ENCODE measurements around the gene AKT3.
"Not testable (repeated sequence)": the region's sequence is repeated elsewhere in the genome, so short reads cannot be mapped to it uniquely, and the experiment has no call there.

The AKT3 gene

DNA sequence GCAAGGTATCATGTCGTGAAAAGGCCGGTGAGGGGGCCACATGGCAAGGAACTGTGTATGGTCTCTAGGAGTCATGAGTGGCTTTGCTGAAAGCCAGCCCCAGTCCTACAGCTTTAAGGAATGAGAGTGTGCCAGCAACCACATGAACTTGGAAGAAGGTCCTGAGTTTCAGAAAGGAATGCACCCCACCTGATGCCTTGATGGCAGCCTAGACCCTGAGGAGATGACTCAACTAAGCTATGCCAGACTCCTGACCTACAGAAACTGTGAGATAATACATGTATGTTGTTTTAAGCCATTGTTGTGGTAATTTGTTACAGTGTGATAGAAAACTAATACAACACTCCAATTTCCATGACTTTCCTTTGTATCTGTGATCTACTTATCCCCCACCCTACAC lies 33.5 kb upstream of the AKT3 start:
- DNase-seq (ENCODE audit: low read depth): peak; percentile 70
- no peak for TF ChIP-seq CTCF (IDR thresholded peaks at IDR 0.05; ENCODE audit: low read length, missing control alignments)
- no peak overlapping the region for H3K4me3 ChIP-seq (replicated peaks; ENCODE audit: low read depth, low read length)

DNA sequence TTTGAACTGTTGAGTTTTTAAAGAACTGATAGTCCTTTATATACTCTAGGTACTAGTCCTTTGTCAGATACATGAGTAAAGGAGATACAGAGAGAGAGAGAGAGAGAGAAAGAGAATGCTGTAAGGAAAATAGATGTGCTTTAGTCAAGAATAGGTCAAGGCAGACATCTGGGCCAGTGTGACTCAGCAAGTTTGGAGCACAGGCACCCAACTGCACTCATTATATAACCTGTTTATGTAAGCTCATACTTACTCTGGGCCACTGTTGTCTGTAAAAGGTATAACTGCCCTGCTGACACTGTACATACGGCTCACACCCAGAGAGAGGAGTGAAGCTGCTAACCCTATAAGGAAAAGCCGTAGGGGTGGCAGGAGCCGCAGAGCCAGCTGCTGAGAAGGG lies 32.2 kb upstream of the AKT3 start:
- no peak for TF ChIP-seq CTCF (IDR thresholded peaks at IDR 0.05; ENCODE audit: low read length, missing control alignments)
- DNase-seq (ENCODE audit: low read depth): peak; percentile 48
- H3K4me3 ChIP-seq (replicated peaks; ENCODE audit: low read depth, low read length): no peak overlapping the region

GRCh38 chr1:243877058-243877457 lies 27.0 kb upstream of the AKT3 start:
- H3K4me3 ChIP-seq (replicated peaks; ENCODE audit: low read depth, low read length); DNase-seq (ENCODE audit: low read depth): not testable (repeated sequence)

DNA sequence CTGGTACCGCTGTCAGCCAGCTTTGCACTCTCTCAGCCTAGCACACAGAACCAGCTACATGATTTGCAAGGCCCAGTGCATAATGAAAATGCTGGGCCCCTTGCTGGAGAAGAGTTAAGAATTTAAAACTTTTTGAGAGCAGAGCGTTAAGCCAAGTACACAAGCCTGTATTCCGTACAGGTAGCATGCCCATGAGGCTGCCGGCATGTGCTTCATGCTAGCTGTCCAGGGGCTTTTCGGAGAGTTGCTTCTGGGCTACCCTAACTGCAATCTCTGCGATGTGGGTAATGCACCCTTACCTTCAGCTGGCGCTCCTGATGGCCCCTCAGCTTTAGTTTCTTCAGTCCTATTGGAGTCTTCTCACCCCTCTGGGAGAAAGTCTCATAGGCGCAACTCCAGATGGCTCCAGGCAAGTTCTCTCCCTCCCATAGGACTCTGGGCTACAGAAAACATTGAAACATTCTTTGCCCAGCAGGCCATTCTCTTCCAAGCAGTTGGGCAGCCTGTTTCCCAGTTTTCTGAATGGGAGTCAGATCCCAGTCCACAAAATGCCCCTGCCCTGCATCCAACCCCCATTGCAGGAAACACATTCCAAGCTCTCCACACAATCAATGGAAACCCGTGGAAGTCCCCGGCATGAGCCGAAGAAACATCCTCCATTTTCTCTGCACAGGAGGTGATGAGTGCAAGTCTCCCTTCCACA lies 5.7 kb upstream of the AKT3 start:
- TF ChIP-seq CTCF (IDR thresholded peaks at IDR 0.05; ENCODE audit: low read length, missing control alignments): no peak
- no peak overlapping the region for H3K4me3 ChIP-seq (replicated peaks; ENCODE audit: low read depth, low read length)
- no peak for DNase-seq (ENCODE audit: low read depth)

- no peak overlapping the region for H3K4me3 ChIP-seq (replicated peaks; ENCODE audit: low read depth, low read length)
- no peak for DNase-seq (ENCODE audit: low read depth)
- TF ChIP-seq CTCF (IDR thresholded peaks at IDR 0.05; ENCODE audit: low read length, missing control alignments): no peak
These were observed 1.7 kb upstream of the AKT3 start for GRCh38 chr1:243851765-243852164.

DNA sequence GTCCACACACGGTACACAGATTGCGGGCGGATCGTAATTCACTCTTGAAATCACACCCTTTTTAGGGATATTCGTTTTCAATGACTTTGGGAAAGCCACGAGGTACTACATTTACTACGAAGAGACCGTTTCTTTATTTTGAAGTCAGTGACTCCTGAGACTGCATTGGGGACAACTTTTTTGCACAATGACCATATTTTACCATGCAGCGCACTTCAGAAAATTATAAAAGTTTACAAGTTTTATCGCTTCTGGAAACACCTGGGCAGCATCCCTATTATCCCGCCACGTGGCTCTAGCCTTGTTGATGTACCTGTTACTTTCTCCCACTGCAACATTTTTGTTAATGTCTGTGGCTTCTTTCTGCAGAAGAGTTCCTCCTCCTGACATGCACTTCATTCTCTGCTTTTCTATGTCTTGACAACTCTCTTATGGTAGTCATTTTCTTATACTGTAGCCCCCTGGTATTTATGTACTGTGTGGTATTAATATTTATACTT lies 1.3 kb upstream of the AKT3 start:
- no peak for TF ChIP-seq CTCF (IDR thresholded peaks at IDR 0.05; ENCODE audit: low read length, missing control alignments)
- DNase-seq (ENCODE audit: low read depth): no peak
- H3K4me3 ChIP-seq (replicated peaks; ENCODE audit: low read depth, low read length): peak overlapping the region; percentile 75

DNA sequence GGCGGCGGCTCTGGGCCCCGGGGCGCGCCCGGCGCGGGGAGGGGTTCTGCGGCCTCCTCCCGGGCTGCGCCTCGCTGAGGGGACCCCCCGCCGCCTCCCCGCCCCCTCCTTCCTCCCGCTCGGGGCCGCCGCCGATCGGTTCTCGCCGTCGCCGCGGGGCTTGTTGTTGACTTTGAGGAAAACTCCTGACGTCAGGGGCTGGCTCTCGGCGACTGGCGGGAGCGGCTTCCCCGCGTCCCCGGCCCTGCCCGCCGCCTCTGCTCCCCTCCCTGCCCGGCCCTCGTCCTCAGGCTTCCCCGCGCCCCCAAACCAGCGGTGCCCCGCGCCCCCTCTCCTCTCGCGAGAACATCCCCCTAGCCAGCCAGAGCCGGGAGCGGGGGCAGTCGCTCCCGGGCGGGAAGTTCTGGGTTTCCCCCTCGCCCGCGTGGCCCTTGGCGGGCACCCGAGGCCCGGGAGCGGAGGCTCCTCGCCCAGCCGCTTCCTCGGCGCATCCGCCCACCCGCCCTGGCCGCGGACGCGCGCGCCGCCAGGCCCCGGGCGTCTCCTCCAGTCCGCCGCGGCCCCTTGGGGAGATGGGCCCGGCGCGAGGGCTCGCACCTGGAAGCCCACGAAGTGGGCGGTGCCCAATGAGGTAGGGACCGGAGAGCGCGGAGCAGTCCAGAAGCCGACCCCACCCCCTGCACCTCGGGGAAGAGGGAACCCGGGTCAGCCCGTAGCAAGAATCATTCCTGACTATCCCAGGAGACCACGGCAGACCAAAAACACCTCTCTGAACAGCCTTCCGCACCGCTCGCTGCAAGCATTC lies 611 bp upstream of the AKT3 start:
- no peak for TF ChIP-seq CTCF (IDR thresholded peaks at IDR 0.05; ENCODE audit: low read length, missing control alignments)
- peak; percentile 77 for DNase-seq (ENCODE audit: low read depth)
- peak overlapping the region; percentile 75 for H3K4me3 ChIP-seq (replicated peaks; ENCODE audit: low read depth, low read length)
